Stimulated activated CD4-positive, alpha-beta T cell treated with anti-CD3 and anti-CD28 coated beads, Interleukin-4, amount 100 ng/mL, for 48 hours (primary cell): Measurements from ENCODE around the gene NUTM2F.
A peak's percentile ranks its signal among the peaks of the same experiment; 100 is the strongest.
"Not testable (repeated sequence)": the region's sequence is repeated elsewhere in the genome, so short reads cannot be mapped to it uniquely, and the experiment has no call there.

Source experiments
- DNase-seq, 2 donors: peaks; one replicate each; pipeline ENCODE4 v3.0.0-alpha.2; 2020; ENCODE audit warnings: low read depth in 2 of 2

NUTM2F gene, protein sequence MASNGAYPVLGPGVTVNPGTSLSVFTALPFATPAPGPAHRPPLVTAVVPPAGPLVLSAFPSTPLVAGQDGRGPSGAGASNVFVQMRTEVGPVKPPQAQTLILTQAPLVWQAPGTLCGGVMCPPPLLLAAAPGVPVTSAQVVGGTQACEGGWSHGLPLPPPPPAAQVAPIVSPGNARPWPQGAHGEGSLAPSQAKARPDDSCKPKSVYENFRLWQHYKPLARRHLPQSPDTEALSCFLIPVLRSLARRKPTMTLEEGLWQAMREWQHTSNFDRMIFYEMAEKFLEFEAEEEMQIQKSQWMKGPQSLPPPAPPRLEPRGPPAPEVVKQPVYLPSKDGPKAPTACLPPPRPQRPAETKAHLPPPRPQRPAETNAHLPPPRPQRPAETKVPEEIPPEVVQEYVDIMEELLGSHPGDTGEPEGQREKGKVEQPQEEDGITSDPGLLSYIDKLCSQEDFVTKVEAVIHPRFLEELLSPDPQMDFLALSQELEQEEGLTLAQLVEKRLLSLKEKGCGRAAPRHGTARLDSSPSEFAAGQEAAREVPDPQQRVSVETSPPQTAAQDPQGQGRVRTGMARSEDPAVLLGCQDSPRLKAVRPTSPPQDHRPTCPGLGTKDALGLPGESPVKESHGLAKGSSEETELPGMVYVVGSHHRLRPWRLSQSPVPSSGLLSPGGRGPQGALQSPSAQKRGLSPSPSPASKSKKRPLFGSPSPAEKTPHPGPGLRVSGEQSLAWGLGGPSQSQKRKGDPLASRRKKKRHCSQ

GRCh38 chr9:94328544-94328943 lies at the start of gene NUTM2F:
Gene NUTM2F, minus strand, starts transcription at chr9:94328644. Its CDS starts 21 bp downstream, at chr9:94328623.
- DNase-seq, result not testable (repeated sequence)

DNA sequence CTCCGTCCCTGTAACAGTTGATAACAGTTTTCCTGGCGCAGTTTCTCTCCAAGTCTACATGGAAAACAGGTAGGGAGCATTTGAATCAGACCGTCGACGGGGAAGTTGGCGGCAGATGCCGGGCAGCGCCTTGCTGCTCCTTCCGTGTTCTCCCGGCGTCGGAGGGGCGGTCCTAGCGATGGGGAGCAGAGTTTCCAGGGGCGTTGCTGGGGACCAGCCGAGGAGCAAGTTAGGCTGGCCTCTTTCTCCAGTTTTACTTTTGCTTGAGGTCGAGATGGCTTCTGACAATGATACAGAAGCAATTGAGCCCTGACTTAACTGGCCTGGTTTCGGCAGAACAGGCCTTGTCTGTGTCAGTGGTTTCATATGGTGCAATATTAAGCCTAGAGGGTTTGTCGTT lies 46.8 kb upstream of the NUTM2F start:
- not testable (repeated sequence) for DNase-seq

DNA sequence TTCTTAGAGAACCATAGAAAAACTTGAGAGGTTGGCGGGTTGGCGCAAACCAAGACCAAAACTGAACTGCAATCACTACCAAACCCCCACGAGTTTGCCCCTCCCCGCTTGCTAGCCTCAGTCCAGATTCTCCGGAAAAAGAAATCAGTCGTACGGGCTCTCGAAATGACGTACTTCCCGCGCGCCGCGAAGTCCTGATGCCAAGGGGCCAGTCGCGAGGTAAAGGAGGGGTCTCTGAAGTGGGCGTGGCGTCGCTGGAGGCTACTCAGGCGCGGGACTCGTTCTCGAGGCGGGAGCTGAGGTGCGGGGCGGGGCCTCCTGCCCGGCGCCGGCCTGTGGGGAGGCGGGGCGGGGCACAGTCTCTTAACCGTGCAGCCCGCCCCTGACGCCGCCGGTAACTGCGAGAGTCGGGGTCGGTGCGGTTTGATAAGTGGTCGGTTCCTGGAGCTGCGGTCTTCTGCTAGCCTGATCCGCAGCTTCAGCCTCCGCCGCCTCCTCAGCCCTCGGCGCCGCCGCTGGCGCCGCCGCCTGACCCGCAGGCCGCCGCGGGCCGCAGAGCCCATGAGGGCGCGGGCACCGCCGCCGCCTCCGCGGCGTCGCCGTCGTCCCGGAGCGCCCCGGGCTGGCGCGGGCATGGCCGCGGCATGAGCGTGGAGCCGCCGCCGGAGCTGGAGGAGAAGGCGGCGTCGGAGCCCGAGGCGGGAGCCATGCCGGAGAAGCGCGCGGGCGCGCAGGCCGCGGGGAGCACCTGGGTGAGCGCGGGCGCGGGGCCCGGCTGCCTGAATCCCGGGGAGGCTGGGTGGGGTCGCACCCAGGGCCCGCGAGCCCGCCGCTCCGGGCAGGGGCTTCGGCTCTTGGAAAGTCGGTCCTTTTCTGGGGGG lies 46.0 kb upstream of the NUTM2F start:
- DNase-seq, result peak; percentile 81 to 87

GRCh38 chr9:94373779-94374175 lies 45.3 kb upstream of the NUTM2F start:
- DNase-seq, result not testable (repeated sequence)

GRCh38 chr9:94370266-94370665 lies 41.8 kb upstream of the NUTM2F start:
- not testable (repeated sequence) for DNase-seq

DNA sequence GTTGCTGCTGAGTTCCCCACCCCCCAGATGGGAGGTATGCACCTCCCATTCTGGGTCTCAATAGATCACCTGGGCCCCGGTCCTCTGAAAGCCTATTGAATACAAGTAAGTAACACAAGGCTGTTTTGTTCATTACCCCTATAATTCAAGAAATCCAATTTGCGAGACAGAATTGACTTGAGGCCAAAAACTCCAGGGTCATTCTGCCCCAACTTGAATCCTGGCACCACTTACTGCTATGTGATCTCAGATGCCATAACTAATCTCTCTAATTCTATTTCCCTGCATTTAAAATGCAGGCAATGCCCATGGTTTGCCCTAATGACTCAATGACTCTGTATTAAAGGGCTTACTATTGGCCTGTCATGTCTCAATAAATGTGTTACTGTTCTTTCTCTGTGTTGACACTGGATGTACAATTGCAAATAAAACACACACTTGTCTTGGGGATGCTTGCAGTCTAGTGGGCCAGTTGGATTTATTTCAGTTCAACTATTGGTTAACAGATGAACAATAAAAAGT lies 35.7 kb upstream of the NUTM2F start:
- not testable (repeated sequence) for DNase-seq

- not testable (repeated sequence) for DNase-seq
Measured at GRCh38 chr9:94357158-94357557, 28.7 kb upstream of the NUTM2F start.

DNA sequence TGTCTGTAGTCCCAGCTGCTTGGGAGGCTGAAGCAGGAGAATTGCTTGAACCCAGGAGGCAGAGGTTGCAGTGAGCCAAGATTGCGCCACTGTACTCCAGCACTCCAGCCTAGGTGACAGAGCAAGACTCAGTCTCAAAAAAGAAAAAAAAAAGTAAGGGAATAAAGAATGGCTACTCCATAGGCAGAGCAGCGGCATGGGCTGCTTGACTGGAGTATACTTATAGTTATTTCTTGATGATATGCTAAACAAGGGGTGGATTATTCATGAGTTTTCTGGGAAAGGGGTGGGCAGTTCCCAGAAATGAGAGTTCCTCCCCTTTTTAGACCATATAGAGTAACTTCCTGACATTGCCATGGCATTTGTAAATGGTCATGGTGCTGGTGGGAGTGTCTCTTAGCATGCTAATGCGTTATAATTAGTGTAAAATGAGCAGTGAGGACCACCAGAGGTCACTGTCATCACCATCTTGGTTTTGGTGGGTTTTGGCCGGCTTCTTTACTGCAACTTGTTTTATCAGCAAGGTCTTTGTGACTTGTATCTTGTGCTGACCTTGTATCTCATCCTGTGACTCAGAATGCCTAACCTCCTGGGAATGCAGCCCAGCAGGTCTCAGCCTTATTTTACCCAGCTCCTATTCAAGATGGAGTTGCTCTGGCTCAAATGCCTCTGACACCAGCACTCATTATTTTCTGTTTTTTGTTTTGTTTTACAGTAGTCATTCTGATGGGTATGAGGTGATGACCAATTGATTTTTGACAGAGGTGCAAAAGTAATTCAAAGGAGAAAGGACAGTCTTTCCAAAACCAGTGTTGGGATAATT lies 23.7 kb upstream of the NUTM2F start:
- not testable (repeated sequence) for DNase-seq

DNA sequence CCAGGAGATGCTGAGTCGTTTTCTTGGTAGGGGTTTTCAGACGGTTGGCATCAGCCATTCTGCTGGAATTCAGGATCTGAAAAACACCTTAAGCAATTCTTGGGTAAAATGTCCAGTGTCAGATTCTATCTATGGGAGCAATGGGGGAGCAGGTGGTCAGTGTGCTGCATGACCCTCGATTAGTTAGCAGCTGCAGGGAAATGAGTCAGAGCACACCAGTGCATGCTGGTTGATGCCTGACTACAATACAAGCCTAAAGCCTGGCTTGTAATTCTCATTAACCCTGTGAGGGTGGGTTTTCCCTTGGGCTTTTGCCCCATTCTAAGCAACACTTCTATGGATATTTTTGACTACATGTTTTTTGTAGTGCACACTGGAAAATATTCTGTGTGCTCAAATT lies 20.3 kb upstream of the NUTM2F start:
- not testable (repeated sequence) for DNase-seq

DNA sequence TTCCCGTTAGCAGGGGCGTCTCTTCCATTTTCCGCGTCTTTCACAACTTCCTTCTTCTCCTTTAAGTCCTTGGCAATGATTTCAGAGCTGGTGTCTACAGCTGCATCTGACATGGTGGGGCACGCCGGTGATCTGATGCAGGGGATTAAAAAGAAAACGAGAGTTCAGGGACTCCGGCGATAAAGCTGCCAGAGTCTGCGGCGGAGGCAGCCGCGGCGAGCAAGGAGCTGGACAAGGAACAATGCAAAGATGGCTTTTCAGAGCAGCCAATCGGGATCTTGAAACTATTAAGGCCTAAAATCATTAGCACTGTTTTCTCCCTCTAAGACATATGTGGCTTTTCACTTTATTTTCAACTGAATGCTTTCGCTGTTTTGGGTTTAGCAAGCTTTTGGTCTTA lies 19.0 kb upstream of the NUTM2F start:
- not testable (repeated sequence) for DNase-seq

DNA sequence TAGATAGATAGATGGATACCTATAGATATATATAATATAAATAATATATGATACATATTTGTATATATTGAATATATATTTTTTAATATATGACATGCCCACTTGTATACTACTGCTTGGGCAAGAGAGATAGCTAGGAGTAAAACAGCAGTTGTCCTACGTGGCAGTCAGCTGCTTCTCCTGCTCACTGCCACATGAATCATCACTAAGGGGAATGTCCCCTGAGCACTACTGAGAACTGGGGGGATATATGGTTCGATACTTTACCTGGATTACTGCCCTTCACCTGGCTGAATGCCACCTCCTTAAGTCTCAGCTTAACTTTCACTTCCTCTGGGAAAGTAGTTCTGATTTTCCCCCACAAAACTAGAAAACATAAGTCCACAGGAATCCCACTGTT lies 13.3 kb upstream of the NUTM2F start:
- not testable (repeated sequence) for DNase-seq

- not testable (repeated sequence) for DNase-seq
Measured at GRCh38 chr9:94340750-94341149, 12.3 kb upstream of the NUTM2F start.

- not testable (repeated sequence) for DNase-seq
Measured at GRCh38 chr9:94339657-94340056, 11.2 kb upstream of the NUTM2F start.

DNA sequence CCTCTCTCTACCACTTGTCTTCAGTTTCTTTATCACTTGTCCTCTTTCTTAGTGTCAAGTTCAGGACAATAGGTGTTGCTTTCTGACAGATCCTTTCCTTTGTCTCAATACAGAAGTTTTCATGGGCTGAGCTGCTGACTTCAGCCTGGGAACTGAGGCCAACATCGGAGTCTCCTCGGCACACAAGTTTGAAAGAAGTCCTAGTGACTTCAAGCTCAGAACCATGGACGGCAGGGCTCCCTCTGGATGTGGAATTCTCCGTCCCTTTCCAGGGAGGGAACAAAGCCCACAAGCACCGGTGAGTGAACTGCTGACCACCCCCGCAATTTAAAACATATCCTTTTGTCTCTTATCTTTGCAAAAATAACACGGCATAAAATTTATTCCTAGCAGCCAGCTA lies 10.3 kb upstream of the NUTM2F start:
- DNase-seq, result not testable (repeated sequence)

DNA sequence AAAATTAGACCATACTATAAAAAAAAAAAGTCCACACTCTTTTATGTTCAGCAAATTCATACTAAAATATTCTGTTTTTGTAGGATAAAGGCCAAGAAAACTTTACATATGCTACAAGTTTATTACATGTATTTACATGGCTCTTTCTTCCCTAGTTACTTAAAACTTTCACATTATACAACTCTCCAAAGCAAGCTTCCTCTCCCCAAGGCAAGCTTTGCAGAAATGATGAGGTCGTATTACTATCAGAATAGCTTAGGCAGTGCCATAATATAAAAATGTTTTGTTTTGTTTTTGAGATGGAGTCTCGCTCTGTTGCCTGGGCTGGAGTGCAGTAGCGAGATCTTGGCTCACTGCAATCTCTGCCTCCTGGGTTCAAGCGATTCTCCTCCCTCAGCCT lies 8.0 kb upstream of the NUTM2F start:
- DNase-seq, result not testable (repeated sequence)

DNA sequence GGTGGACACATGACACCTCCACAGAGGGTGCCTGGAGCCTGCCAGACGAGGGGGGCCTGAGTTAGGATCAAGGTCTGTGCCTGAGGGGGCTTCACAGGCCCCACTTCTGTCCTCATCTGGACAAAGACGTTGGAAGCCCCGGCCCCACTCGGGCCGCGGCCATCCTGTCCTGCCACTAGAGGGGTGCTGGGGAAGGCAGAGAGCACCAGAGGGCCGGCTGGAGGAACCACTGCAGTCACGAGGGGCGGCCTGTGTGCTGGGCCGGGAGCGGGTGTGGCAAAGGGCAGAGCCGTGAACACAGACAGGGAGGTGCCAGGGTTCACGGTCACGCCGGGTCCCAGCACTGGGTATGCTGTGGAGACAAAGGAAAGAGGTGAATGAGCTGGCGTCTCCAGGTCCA lies 2.9 kb downstream of the NUTM2F start:
- not testable (repeated sequence) for DNase-seq

DNA sequence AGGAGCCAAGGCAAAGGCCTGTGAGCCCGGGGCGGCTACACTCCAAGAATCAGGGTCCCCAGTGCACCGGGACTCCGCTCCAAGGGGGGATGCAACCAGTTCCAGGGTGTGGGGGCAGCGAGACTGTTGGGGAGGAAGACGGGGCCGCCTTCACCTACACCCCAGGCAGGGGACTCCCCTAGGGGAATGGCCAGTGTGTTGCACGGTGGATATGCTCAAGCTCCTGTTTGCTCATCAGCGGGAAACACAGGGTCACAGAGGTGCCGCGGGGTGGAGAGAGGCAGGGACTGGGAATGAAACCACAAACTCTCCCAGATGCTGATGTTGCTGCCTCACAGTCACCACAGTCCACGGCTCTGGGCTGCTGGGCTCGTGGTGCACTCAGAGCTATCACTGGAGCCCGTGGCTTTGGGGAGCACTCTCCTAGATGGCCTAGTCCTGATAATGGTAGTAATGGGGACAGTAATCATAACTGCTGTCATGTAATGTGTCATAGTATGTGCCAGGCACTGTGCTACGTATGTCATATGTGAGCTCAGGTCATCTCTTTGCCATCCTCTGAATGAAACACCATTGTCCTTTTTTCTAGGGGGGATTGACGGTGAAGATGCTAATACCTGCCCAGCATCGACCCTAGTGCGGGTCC lies 5.2 kb downstream of the NUTM2F start:
- not testable (repeated sequence) for DNase-seq

- not testable (repeated sequence) for DNase-seq
Measured at GRCh38 chr9:94322342-94322940, 6.0 kb downstream of the NUTM2F start.

- DNase-seq, result not testable (repeated sequence)
Measured at GRCh38 chr9:94317949-94318657, 10.3 kb downstream of the NUTM2F start.
